ENCODE measurements around the gene TBC1D16.

DNA sequence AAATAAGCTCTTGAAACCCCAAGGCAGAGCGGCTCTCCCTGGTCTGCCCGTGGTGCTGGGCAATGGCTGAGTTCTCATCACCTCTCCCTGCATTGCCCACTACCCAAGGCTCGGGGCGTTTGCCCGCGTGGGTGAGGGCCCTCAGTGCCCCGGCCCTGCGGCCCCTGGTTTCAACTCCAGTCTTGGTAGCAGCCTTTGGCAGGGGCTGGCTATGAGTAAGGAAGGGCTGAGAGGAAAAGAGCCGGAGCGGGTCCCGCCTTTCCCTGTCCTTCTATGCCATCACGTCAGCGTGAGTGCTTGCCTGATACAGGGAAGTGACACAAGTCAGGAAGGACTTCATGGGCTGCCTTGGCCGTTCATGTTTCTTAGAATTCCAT, 124.7 kb downstream of the TBC1D16 start:
- TF ChIP-seq, protein P1, sequence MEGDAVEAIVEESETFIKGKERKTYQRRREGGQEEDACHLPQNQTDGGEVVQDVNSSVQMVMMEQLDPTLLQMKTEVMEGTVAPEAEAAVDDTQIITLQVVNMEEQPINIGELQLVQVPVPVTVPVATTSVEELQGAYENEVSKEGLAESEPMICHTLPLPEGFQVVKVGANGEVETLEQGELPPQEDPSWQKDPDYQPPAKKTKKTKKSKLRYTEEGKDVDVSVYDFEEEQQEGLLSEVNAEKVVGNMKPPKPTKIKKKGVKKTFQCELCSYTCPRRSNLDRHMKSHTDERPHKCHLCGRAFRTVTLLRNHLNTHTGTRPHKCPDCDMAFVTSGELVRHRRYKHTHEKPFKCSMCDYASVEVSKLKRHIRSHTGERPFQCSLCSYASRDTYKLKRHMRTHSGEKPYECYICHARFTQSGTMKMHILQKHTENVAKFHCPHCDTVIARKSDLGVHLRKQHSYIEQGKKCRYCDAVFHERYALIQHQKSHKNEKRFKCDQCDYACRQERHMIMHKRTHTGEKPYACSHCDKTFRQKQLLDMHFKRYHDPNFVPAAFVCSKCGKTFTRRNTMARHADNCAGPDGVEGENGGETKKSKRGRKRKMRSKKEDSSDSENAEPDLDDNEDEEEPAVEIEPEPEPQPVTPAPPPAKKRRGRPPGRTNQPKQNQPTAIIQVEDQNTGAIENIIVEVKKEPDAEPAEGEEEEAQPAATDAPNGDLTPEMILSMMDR (conservative IDR thresholded peaks at IDR 0.05; ENCODE audit: low read length): no peak
- TF ChIP-seq EZH2phosphoT487 (IDR thresholded peaks at IDR 0.05; ENCODE audit: borderline replicate concordance, low read depth, low read length): no peak

All from OCI-LY7 (cell line).